GM12878 (cell line): ENCODE results near the gene DTNBP1.

Source experiments
- CHD1 ChIP-seq: IDR thresholded peaks from 2 replicates; pipeline ENCODE4 v1.6.1; 2012; ENCODE audit warnings: low read depth, low read length, improper control_type of control experiment
- FOS ChIP-seq: IDR thresholded peaks from 3 replicates; pipeline ENCODE4 v1.6.1; 2011; ENCODE audit warnings: borderline replicate concordance; ENCODE audit not compliant: insufficient read length; ENCODE audit errors: extremely low read depth
- NFIC ChIP-seq: IDR thresholded peaks from 2 replicates; pipeline ENCODE4 v1.6.1; 2012; ENCODE audit warnings: low read depth, mild to moderate bottlenecking, inconsistent platforms, low read length, moderate library complexity
- POLR2A ChIP-seq: IDR thresholded peaks from 2 replicates; pipeline ENCODE4 v1.6.1; 2011; ENCODE audit warnings: low read depth, mild to moderate bottlenecking, low read length
- TF ChIP-seq, protein P1 (sequence below), 3 experiments: IDR thresholded peaks in 2 of 3; conservative IDR thresholded peaks in 1 of 3; 2 replicates each; pipeline ENCODE4 v1.5.1; 2011; ENCODE audit warnings: low read depth in 3 of 3, low read length in 3 of 3, mild to moderate bottlenecking in 3 of 3, control low read depth in 2 of 3, moderate library complexity in 2 of 3, inconsistent platforms in 1 of 3, mixed read lengths in 1 of 3; ENCODE audit not compliant: control insufficient read depth in 2 of 3, insufficient read depth in 1 of 3; ENCODE audit errors: extremely low read depth in 1 of 3
- TF ChIP-seq, protein P2 (sequence below): fragments of 450-650 bp; IDR thresholded peaks from 2 replicates; pipeline ENCODE4 v1.6.1; 2014; ENCODE audit warnings: mild to moderate bottlenecking
- TF ChIP-seq, protein P3 (sequence below): IDR thresholded peaks from 2 replicates; pipeline ENCODE4 v1.6.1; 2012; ENCODE audit warnings: low read depth, low read length, improper control_type of control experiment
- TF ChIP-seq, protein P4 (sequence below): fragments of 150-350 bp; IDR thresholded peaks from 2 replicates; pipeline ENCODE4 v1.6.1; 2016; ENCODE audit warnings: low read depth, low read length

DNA sequence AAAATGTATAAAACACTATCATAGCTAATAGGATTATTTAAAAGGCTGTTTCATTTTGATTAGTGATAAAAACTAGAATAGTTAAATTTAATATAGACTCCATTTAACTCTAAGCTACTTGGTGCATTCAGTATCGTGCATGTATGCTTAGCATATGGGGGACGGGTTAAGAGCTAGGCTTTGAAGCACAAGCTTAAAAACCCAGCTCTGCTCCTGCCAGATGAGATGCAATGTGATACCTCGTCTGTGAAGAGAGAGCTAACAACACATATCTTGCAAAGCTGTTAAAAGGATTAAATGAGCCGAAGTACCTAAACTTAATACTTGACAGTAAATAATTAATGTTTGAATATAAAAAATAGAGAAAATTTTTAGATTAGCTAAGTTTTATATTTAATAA, 42.2 kb downstream of the DTNBP1 start:
- TF ChIP-seq, protein P1, sequence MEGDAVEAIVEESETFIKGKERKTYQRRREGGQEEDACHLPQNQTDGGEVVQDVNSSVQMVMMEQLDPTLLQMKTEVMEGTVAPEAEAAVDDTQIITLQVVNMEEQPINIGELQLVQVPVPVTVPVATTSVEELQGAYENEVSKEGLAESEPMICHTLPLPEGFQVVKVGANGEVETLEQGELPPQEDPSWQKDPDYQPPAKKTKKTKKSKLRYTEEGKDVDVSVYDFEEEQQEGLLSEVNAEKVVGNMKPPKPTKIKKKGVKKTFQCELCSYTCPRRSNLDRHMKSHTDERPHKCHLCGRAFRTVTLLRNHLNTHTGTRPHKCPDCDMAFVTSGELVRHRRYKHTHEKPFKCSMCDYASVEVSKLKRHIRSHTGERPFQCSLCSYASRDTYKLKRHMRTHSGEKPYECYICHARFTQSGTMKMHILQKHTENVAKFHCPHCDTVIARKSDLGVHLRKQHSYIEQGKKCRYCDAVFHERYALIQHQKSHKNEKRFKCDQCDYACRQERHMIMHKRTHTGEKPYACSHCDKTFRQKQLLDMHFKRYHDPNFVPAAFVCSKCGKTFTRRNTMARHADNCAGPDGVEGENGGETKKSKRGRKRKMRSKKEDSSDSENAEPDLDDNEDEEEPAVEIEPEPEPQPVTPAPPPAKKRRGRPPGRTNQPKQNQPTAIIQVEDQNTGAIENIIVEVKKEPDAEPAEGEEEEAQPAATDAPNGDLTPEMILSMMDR (IDR thresholded peaks at IDR 0.05 in 2 of 3, conservative IDR thresholded peaks at IDR 0.05 in 1 of 3; ENCODE audit: control insufficient read depth in 2 of 3, extremely low read depth in 1 of 3, insufficient read depth in 1 of 3, low read depth in 3 of 3, low read length in 3 of 3) = no peak
- TF ChIP-seq, protein P2, sequence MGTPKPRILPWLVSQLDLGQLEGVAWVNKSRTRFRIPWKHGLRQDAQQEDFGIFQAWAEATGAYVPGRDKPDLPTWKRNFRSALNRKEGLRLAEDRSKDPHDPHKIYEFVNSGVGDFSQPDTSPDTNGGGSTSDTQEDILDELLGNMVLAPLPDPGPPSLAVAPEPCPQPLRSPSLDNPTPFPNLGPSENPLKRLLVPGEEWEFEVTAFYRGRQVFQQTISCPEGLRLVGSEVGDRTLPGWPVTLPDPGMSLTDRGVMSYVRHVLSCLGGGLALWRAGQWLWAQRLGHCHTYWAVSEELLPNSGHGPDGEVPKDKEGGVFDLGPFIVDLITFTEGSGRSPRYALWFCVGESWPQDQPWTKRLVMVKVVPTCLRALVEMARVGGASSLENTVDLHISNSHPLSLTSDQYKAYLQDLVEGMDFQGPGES = no peak
- TF ChIP-seq NFIC (no peak), FOS (no peak), POLR2A (no peak), CHD1 (no peak)
- TF ChIP-seq, protein P3, sequence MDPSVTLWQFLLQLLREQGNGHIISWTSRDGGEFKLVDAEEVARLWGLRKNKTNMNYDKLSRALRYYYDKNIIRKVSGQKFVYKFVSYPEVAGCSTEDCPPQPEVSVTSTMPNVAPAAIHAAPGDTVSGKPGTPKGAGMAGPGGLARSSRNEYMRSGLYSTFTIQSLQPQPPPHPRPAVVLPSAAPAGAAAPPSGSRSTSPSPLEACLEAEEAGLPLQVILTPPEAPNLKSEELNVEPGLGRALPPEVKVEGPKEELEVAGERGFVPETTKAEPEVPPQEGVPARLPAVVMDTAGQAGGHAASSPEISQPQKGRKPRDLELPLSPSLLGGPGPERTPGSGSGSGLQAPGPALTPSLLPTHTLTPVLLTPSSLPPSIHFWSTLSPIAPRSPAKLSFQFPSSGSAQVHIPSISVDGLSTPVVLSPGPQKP = no peak
- TF ChIP-seq, protein P4, sequence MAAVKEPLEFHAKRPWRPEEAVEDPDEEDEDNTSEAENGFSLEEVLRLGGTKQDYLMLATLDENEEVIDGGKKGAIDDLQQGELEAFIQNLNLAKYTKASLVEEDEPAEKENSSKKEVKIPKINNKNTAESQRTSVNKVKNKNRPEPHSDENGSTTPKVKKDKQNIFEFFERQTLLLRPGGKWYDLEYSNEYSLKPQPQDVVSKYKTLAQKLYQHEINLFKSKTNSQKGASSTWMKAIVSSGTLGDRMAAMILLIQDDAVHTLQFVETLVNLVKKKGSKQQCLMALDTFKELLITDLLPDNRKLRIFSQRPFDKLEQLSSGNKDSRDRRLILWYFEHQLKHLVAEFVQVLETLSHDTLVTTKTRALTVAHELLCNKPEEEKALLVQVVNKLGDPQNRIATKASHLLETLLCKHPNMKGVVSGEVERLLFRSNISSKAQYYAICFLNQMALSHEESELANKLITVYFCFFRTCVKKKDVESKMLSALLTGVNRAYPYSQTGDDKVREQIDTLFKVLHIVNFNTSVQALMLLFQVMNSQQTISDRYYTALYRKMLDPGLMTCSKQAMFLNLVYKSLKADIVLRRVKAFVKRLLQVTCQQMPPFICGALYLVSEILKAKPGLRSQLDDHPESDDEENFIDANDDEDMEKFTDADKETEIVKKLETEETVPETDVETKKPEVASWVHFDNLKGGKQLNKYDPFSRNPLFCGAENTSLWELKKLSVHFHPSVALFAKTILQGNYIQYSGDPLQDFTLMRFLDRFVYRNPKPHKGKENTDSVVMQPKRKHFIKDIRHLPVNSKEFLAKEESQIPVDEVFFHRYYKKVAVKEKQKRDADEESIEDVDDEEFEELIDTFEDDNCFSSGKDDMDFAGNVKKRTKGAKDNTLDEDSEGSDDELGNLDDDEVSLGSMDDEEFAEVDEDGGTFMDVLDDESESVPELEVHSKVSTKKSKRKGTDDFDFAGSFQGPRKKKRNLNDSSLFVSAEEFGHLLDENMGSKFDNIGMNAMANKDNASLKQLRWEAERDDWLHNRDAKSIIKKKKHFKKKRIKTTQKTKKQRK = no peak
